D721Med (cell line): Measurements from ENCODE around the gene ZHX3.

Experiments used
- DNase-seq: peaks from one replicate; pipeline ENCODE4 v3.0.0; 2011; ENCODE audit warnings: low spot score; ENCODE audit not compliant: insufficient read length
- FAIRE-seq: peaks from 2 replicates; lab custom pipeline; 2011; peaks lifted over from hg19 to GRCh38; lab: Jason Lieb, UNC
- CTCF ChIP-seq: IDR thresholded peaks from 2 replicates; pipeline ENCODE4 v1.5.1; 2012; ENCODE audit warnings: mild to moderate bottlenecking, control low read depth; ENCODE audit not compliant: insufficient read depth; ENCODE audit errors: missing control alignments

ZHX3 gene

GRCh38 chr20:41345729-41346067 is 28.2 kb upstream of the ZHX3 start:
- no peak for TF ChIP-seq CTCF
- no peak for FAIRE-seq
- DNase-seq: no peak

DNA sequence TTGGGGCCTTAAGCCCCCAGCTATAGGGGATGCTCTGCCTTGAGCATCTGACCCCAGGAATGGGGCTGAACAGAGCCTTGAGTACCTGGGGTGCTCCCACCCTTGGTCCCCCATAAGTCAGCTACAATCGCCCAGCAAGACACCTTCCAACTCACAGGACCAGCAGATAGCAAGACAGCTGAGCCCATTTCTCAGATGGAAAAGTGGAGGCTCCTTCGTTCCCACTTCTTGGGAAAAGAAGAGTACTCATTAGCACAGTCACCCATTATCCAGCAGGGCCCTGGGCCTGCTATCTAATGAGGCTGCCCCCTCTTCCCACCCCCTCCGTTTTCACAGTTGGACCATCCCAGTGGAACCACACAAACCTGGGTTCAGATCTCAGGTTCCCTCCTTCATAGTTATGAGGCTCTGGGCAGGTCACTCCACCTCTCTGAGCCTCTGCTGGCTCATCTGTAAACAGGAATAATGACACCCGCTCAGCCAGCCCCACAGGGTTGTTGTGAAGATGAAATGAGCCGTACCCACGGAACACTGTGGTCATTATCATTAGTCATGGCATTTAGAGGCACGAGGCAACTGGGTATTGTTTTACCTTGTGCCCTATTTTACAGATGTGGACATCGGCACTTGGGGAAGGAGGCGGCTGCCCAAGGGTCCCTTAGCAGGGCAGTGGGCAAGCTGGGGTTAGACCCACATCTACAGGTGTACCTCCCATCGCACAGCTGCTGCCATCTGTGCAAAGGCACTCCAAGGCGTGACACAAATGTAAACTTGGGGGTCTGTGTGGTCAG is 27.6 kb upstream of the ZHX3 start:
- no peak for DNase-seq
- no peak for TF ChIP-seq CTCF
- no peak for FAIRE-seq

DNA sequence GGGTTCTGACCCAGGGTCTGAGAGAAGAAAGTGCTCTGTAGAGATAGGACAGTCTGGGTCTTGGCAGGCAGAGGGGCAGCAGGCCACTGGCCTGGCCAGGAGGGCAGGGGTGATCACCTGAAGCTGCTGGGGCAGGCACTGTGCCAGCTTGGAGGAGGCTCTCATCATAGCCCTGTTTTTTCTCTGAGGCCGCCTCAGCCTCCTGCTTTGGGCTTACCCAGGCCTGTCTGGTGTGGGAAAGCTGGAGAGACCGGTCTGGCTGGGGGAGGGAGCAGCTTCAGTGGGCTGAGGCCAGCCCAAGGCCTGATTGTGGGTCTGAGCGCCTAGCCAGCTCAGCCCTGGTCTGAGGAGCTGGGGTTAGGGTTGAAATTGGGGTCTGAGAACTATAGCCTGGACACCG is 26.9 kb upstream of the ZHX3 start:
- no peak for TF ChIP-seq CTCF
- FAIRE-seq (no peak), DNase-seq (no peak)

DNA sequence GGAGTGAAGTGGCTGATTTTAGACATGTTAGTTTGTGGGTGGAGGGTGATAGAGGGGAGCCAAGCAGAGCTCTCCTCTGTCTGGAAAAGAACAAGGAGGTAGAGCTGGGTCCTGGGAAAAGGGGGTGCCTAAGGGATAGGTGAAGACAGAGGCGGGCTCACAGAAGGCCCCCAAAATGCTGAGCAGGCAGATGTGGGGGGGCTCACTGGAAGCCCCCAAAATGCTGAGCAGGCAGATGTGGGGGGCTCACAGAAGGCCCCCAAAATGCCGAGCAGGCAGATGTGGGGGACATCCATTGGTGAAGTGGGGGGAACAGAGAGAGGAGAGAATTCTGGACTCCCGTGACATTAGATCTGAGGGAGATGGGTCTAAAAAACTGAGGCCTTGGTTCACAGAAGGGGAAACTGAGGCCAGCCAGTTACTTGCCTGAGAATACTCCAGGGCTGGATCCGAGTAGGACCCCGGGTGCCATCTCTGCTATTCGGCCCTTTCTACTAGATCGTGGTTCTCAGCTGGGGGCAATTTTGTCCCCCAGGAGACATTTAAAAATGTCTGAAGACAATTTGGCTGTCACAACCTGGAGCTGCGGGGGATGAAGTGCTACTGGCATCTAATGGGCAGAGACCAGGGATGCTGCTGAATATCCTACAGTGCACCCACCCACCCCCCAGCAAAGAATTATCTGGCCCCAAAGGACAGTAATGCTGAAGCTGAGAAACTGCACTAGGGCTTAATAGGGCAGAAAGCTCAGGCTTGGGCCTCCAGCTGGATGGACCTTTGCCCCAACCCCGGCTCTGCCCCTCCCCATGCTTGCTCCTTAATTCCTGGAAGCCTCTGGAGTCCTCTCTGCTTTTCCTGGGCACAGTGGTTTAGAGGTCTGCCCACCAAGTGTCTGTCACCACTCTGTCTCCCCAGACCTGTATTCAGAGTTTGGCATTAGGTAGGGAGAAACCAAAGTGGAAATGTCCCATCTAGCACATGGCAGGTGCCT is 25.2 kb upstream of the ZHX3 start:
- FAIRE-seq (no peak), DNase-seq (no peak)
- no peak for TF ChIP-seq CTCF

DNA sequence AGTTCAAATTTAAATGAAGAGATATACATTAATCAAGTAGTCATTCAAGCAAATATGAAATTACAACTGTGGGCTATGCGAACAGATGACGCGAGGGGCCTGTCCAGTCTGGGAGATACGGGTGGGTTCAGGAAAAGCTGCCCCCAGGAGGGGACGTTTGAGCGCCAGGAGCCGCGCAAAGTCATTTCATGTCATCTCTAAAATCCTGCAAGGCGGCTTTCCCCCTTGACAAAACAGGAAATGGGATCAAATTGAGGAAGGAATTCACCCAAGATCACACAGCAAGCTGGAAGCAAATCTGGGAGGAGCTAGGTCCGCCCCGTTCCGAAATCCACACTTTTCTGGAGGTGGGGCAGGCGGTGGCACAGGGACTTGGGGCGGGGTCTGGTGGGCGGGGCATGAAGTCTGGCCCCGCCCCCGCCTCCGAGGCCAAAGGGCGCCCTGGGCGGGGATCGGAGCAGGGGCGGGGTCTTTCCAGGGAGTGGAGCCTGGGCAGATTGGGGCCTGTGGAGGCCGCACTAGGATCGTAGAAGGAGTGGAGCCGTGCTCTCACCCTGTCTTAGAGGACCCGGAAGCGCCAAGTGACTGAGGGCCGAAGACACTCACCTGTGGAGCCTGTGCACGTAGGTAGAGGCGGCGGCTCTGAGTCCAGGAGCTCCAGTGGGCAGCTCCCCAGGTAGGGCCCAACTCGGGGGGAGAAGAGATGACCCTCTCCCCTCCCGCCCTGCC is 23.0 kb upstream of the ZHX3 start, which contains the start of gene LPIN3:
LPIN3 (plus strand) TSS at position 495 of the 729 bp plus-strand sequence. CDS start 4,983 bp downstream, outside the sequence.
- peak; percentile 7 for TF ChIP-seq CTCF
- no peak for FAIRE-seq
- DNase-seq: no peak

DNA sequence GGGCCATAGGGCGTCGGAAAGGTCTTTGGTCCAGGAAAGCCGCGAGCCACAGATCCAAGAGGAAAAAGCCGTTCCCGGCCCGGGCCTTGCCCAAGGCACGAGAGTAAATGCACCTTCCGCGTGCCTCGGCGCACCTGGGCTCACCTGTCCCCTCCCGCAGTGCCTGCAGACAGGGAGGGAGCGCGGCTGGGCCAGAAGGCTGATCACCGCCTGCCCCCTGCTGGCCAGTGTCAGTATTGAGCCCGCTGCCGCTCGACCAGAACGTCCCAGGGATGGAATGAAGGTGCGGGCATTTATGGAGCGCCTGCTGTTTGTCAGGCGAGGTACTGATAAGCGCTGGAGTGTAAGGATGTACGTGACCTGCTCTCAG is 22.4 kb upstream of the ZHX3 start:
- TF ChIP-seq CTCF: peak; percentile 92
- no peak for DNase-seq
- no peak for FAIRE-seq
